NT2/D1 (cell line): Measurements from ENCODE around the gene INSL4.

Experiments used
- SUZ12 ChIP-seq: IDR thresholded peaks from 2 replicates; pipeline ENCODE4 v1.6.1; 2011; ENCODE audit not compliant: insufficient read length, insufficient read depth; ENCODE audit errors: extremely low read depth
- YY1 ChIP-seq: IDR thresholded peaks from 2 replicates; pipeline ENCODE4 v1.6.1; 2011; ENCODE audit not compliant: insufficient read length, insufficient read depth
- ZNF274 ChIP-seq: IDR thresholded peaks from 2 replicates; pipeline ENCODE4 v1.6.1; 2011; ENCODE audit warnings: mild to moderate bottlenecking, low read depth, low read length

GRCh38 chr9:5274770-5275169, 43.6 kb downstream of the INSL4 start:
- no peak for TF ChIP-seq ZNF274
- no peak for TF ChIP-seq SUZ12
- TF ChIP-seq YY1: no peak
